Measurements from ENCODE around the gene RMDN2.

Gene RMDN2

GRCh38 chr2:37897511-37897910 lies 27.6 kb upstream of the RMDN2 start:
- H3K27ac ChIP-seq = no peak overlapping the region
- H3K4me3 ChIP-seq = no peak overlapping the region
- TF ChIP-seq CTCF (IDR thresholded peaks at IDR 0.05) = no peak
- DNase-seq (ENCODE audit: low spot score) = no peak

- DNase-seq (ENCODE audit: low spot score) = no peak
- H3K27ac ChIP-seq = no peak overlapping the region
- no peak overlapping the region for H3K4me3 ChIP-seq
- no peak for TF ChIP-seq CTCF (IDR thresholded peaks at IDR 0.05)
Measured at GRCh38 chr2:37898448-37898847, 26.6 kb upstream of the RMDN2 start.

GRCh38 chr2:37902991-37903390 lies 22.1 kb upstream of the RMDN2 start:
- TF ChIP-seq CTCF (IDR thresholded peaks at IDR 0.05) = no peak
- Histone ChIP-seq H3K4me3 (no peak overlapping the region), H3K27ac (no peak overlapping the region)
- no peak for DNase-seq (ENCODE audit: low spot score)

GRCh38 chr2:37904425-37904824 lies 20.7 kb upstream of the RMDN2 start:
- no peak for TF ChIP-seq CTCF (IDR thresholded peaks at IDR 0.05)
- no peak for DNase-seq (ENCODE audit: low spot score)
- Histone ChIP-seq H3K27ac (no peak overlapping the region), H3K4me3 (no peak overlapping the region)

GRCh38 chr2:37904993-37905392 lies 20.1 kb upstream of the RMDN2 start:
- no peak for DNase-seq (ENCODE audit: low spot score)
- no peak overlapping the region for H3K27ac ChIP-seq
- H3K4me3 ChIP-seq = no peak overlapping the region
- no peak for TF ChIP-seq CTCF (IDR thresholded peaks at IDR 0.05)

GRCh38 chr2:37906131-37906530 lies 19.0 kb upstream of the RMDN2 start:
- H3K4me3 ChIP-seq = no peak overlapping the region
- DNase-seq (ENCODE audit: low spot score) = no peak
- H3K27ac ChIP-seq = no peak overlapping the region
- no peak for TF ChIP-seq CTCF (IDR thresholded peaks at IDR 0.05)

- H3K27ac ChIP-seq = no peak overlapping the region
- H3K4me3 ChIP-seq = no peak overlapping the region
- DNase-seq (ENCODE audit: low spot score) = no peak
- TF ChIP-seq CTCF (IDR thresholded peaks at IDR 0.05) = no peak
Measured at GRCh38 chr2:37907501-37908225, 17.4 kb upstream of the RMDN2 start.
